NAMALWA (cell line): ENCODE measurements around the gene ZCCHC13.
A peak's percentile ranks its signal among the peaks of the same experiment; 100 is the strongest.
"Not testable (repeated sequence)": the region's sequence is repeated elsewhere in the genome, so short reads cannot be mapped to it uniquely, and the experiment has no call there.

Experiments
- DNase-seq: peaks from one replicate; pipeline ENCODE4 v3.0.0-alpha.2; 2015; ENCODE audit warnings: low spot score

Gene ZCCHC13

GRCh38 chrX:74321191-74321590, 17.2 kb downstream of the ZCCHC13 start:
- no peak for DNase-seq

GRCh38 chrX:74324131-74324530, 20.2 kb downstream of the ZCCHC13 start:
- no peak for DNase-seq

GRCh38 chrX:74325130-74326059, 21.4 kb downstream of the ZCCHC13 start:
- peak; percentile 1 for DNase-seq

DNA sequence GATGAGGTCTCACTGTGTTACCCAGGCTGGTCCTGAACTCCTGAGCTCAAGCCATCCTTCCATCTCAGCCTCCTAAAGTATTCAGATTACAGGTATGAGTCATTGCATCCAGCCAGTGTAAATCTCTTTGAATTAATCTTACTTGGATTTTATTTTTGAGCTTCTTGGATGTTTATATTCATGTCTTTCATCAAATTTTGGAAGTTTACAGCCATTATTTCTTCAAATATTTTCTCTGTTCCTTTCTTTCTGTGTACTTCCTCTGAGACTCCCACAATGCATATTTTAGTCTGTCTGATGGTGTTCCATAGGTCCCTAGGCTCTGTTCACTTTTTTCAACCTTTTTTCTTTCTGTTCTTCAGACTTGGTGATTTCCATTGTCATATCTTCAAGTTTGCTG, 34.9 kb downstream of the ZCCHC13 start:
- DNase-seq = no peak

DNA sequence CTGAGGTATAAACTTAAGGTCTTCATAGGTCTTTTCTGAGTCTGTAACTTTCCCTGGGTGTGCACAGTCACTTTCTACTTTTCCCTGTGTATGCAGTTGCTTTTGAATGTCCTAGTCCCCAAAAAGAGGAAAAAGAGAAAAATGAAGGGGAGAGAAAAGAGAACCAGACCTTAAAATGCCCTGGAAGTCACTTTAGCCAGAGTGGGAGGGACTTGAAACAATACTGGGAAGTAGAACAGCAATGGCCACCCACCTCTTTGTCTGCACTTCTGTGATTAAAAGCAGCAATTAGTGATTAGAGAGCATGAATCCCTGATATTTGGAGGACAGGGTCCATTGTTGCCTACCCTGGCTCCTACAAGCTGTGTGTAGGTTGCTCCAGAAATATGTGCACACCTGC, 36.1 kb downstream of the ZCCHC13 start:
- no peak for DNase-seq

DNA sequence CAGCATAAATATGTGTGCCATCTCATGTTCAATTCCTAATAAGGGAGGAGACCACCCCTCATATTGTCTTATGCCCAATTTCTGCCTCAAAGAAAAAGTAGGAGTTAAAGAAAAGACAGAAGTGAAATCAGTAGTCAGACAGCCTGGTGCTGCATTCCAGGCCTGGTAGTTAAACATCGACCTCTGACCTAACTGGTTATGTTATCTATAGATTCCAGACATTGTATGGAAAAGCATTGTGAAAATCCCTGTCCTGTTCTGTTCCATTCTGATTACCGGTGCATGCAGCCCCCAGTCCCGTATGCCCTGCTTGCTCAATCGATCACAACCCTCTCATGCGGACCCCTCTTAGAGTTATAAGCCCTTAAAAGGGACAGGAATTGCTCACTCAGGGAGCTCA, 38.2 kb downstream of the ZCCHC13 start:
- not testable (repeated sequence) for DNase-seq

GRCh38 chrX:74343343-74344279, 39.6 kb downstream of the ZCCHC13 start:
- DNase-seq = peak; percentile 76

DNA sequence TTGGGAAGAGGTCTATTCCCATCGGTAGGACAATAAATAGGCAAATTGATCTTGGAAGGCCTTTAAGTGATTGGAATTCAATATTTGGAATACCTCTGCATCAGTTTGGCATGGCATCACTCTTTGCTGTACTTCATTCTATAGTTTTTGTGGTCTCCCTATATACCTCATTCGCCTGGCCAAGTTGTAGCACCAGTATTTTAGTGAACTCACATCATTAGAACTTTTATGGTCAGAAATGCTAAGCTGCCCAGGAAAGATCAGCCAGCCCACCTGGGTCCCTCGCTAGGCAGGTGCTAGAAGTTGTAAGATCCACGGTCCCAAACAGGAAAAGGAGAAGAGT, 40.3 kb downstream of the ZCCHC13 start:
- no peak for DNase-seq

GRCh38 chrX:74346088-74346487, 42.1 kb downstream of the ZCCHC13 start:
- DNase-seq = no peak

GRCh38 chrX:74349387-74349786, 45.4 kb downstream of the ZCCHC13 start:
- no peak for DNase-seq

- DNase-seq = no peak
These were observed 47.8 kb downstream of the ZCCHC13 start for GRCh38 chrX:74351760-74352159.

- no peak for DNase-seq
These were observed 50.0 kb downstream of the ZCCHC13 start for GRCh38 chrX:74353984-74354383.
